Activated CD4-positive, alpha-beta T cell treated with anti-CD3 and anti-CD28 coated beads, Interleukin-2, amount 50 U/mL, for 4 hours (primary cell): ENCODE measurements around the gene F7.
"Not testable (repeated sequence)": the region's sequence is repeated elsewhere in the genome, so short reads cannot be mapped to it uniquely, and the experiment has no call there.

Experiments used
- DNase-seq, 2 experiments: peaks; one replicate each; pipeline ENCODE4 v3.0.0-alpha.2; 2020

The F7 gene

DNA sequence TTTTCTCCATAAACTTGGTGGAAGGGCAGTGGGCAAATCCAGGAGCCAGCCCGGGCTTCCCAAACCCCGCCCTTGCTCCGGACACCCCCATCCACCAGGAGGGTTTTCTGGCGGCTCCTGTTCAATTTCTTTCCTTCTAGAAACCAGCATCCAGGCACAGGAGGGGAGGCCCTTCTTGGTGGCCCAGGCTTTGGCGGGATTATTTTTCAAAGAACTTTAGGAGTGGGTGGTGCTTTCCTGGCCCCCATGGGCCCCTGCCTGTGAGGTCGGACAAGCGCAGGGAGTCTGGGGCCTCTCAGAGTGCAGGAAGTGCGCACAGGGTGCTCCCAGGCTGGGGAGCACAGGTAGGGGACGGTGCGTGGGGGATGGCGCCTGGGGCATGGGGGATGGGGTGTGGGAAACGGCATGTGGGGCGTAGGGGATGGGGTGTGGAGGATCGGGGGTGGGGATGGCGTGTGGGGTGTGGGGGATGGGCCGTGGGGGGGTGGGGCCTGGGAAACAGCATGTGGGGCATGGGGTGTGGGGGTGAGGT, 396 bp downstream of the F7 start:
- no peak for DNase-seq

DNA sequence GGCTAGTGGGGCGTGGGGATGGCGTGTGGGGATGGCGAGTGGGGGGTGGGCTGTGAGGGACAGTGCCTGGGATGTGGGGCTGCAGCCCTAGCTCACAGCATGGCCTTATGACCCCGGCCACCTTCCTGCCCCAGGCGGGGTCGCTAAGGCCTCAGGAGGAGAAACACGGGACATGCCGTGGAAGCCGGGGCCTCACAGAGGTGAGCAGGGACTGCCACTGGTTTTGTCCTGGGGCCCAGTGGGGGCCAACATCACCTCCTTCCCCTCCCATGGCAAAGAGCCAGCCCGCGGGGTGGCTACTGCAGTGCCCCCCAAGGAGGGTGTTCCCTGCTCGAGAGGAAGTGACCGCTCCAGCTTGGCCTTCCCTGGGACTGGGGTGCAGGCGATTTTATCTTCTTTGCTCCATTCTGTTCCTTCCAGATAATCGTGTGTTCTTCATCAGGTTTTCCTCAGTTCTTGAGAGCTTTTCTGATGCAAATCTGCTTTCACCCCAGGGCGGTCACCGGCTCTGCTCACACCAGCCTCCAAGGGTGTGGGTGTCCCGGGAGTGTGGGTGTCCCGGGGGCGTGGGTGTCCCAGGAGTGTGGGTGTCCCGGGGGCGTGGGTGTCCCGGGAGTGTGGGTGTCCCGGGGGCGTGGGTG, 1.2 kb downstream of the F7 start:
- DNase-seq, result no peak

DNA sequence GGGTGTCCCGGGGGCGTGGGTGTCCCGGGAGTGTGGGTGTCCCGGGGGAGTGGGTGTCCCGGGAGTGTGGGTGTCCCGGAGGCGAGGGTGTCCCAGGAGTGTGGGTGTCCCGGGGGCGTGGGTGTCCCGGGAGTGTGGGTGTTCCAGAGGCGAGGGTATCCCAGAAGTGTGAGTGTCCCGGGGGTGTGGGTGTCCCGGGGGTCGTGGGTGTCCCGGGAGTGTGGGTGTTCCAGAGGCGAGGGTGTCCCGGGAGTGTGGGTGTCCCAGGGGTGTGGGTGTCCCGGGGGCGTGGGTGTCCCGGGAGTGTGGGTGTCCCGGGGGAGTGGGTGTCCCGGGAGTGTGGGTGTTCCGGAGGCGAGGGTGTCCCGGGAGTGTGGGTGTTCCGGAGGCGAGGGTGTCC, 2.9 kb downstream of the F7 start:
- not testable (repeated sequence) for DNase-seq

GRCh38 chr13:113109151-113110047, 3.8 kb downstream of the F7 start:
- no peak for DNase-seq

DNA sequence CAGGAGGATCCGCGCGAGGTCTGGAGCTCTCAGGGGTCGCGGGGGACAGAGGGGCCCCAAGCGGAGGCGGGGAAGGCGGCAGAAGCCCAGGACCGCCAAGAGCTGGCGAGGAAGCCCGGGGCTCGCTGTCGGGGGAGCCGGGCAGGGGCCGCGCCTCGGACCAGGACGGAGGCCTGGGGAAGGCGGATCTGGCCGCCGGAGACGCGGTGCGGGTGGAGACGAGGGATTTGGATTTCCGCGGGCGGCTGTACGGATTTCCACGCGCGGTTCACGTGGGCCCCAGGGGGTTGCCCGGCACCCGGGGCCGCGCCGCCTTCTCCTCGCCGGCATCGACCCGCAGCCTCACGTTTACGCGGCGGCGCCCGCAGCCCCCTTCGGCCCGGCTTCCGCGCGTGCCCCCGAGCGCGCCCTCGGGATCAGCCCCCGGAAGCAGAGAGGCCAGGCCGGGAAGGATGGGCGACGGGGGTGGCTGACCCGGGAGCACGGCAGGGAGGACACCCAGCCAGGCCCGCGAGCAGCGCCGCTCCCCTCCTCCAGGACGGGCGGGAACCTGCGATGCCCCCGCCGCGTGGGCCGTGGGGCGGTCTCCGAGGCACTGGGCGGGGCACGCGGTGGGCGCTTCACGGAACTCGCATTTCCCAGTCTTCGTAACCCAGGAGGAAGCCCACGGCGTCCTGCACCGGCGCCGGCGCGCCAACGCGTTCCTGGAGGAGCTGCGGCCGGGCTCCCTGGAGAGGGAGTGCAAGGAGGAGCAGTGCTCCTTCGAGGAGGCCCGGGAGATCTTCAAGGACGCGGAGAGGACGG, 4.7 kb downstream of the F7 start:
- DNase-seq, result peak; percentile 36 to 43

GRCh38 chr13:113110852-113111315, 5.3 kb downstream of the F7 start:
- DNase-seq, result peak in 1 of 2 experiments; percentile 9

DNA sequence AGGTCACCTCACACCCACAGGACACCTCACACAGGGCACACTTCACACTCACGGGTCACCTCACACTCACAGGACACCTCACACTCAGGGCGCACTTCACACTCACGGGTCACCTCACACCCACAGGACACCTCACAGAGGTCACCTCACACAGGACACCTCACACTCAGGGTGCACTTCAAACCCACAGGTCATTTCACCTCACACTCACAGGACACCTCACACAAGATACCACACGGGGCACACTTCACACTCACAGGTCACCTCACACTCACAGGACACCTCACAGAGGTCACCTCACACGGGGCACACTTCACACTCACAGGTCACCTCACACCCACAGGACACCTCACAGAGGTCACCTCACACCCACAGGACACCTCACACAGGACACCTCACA, 6.2 kb downstream of the F7 start:
- DNase-seq, result not testable (repeated sequence)

DNA sequence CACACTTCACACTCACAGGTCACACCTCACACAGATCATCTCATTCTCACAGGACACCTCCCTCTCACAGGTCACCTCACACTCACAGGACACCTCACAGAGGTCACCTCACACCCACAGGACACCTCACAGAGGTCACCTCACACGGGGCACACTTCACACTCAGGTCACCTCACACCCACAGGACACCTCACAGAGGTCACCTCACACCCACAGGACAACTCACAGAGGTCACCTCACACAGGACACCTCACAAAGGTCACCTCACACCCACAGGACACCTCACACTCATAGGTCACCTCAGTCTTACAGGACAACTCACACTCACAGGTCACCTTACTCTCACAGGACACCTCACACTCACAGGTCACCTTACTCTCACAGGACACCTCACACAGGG, 6.9 kb downstream of the F7 start:
- not testable (repeated sequence) for DNase-seq

GRCh38 chr13:113112893-113113845, 7.6 kb downstream of the F7 start:
- DNase-seq, result no peak

GRCh38 chr13:113113846-113114271, 8.3 kb downstream of the F7 start:
- DNase-seq, result no peak

GRCh38 chr13:113114511-113115362, 9.1 kb downstream of the F7 start:
- DNase-seq, result no peak

GRCh38 chr13:113115363-113116205, 10.0 kb downstream of the F7 start:
- DNase-seq, result no peak

DNA sequence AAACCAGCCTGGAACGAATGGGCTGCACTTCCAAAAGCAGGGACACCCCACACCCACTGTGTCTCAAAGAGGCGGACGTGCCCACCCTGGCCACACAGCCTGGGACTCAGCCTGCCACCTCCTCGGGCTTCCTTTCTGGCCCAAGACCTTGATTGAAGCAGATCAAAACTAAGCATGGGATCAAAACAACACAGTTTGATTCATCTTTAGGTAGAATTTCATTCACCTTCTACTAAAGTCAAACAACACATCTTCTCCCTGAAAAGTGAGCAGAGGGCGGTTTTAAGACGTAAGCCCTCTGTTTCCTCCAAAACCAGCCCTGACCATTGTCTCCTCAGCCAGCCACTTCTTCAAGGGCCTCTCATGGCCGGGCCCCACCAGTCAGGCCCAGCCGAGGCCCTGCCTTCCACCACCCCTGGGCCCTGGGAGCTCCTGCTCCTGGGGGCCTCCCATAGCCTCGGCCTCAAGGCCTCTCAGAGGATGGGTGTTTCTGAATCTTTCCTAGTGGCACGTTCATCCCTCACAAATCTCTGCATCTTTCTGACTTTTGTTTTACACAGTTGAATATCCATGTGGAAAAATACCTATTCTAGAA, 10.7 kb downstream of the F7 start:
- no peak for DNase-seq

DNA sequence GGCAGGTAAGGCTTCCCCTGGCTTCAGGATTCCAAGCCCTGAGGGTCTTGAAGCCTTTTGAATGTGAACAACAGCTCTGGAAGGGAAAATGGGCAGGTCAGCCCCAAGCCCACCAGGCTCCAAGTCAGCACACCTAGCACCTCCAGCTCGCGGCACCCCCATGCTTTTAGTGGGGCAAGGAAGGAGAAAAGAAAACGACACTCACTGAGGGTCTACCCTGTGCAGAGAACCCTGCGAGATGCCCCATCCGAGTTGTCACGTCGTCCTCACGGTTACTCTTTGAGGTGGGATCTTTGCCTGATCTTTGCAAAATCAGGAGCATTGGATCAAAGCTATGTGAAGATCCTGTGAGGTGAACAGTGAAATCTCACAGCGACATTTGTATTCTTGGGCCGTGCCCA, 11.3 kb downstream of the F7 start:
- no peak for DNase-seq

GRCh38 chr13:113117335-113117872, 11.8 kb downstream of the F7 start:
- no peak for DNase-seq

GRCh38 chr13:113117911-113118260, 12.3 kb downstream of the F7 start:
- DNase-seq, result no peak

DNA sequence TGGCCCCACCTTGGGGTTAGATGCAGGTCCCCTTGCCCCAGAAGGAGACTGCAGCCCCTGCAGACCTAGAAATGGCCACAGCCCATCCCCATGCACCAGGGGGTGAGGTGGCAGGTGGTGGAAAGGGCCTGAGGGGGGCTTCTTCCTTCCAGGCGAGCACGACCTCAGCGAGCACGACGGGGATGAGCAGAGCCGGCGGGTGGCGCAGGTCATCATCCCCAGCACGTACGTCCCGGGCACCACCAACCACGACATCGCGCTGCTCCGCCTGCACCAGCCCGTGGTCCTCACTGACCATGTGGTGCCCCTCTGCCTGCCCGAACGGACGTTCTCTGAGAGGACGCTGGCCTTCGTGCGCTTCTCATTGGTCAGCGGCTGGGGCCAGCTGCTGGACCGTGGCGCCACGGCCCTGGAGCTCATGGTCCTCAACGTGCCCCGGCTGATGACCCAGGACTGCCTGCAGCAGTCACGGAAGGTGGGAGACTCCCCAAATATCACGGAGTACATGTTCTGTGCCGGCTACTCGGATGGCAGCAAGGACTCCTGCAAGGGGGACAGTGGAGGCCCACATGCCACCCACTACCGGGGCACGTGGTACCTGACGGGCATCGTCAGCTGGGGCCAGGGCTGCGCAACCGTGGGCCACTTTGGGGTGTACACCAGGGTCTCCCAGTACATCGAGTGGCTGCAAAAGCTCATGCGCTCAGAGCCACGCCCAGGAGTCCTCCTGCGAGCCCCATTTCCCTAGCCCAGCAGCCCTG, 12.8 kb downstream of the F7 start:
- DNase-seq, result no peak

GRCh38 chr13:113119166-113119821, 13.7 kb downstream of the F7 start:
- DNase-seq, result no peak
